Esophagus muscularis mucosa (tissue), 4 donors: ENCODE data around the gene PEAK3.

Experiments used
- EP300 ChIP-seq: sonication (generic); formaldehyde crosslinking; IDR thresholded peaks from one replicate; pipeline ENCODE4 v1.6.1; 2017; ENCODE audit warnings: antibody characterized with exemption
- POLR2AphosphoS5 ChIP-seq, 2 donors: sonication (generic); formaldehyde crosslinking; IDR thresholded peaks; one replicate each; pipeline ENCODE4 v1.6.1; 2017; ENCODE audit warnings: antibody characterized with exemption in 2 of 2
- TF ChIP-seq, protein P1 (sequence below), 3 experiments: fragments of 200-600 bp in 2 of 3; fragments of 450-650 bp in 1 of 3; sonication (generic) in 2 of 3; IDR thresholded peaks; one replicate each; pipeline ENCODE4 v1.5.1; 2017 to 2019; ENCODE audit warnings: antibody characterized with exemption in 3 of 3, mild to moderate bottlenecking in 2 of 3, moderate library complexity in 1 of 3

DNA sequence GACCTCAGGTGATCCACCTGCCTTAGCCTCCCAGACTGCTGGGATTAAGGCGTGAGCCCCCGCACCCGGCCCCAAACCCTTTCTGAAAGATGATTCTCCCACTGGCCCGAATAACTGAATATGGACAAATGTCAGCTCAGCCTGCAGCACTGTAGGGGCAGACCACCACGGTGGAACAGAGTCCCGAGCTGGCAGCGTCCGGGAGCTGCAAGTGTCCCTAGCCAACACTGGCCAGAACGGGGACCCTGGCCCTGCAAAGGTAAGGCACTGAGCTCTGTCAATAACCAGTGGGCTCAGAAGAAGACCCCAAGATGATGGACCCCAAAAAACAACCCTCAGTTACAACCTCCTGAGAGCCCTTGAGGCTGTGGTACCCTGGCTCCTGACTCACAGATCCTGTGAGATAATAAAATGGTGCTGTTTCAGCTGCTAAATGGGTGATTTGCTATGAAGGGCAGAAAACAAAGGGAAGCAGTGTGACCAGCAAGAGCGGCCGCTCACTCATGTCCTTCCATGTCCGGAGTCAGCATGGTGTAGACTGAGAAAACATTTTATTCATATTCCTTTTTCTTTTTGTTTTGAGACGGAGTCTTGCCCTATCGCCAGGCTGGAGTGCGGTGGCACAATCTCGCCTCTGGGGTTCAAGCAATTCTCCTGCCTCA, 44.9 kb upstream of the PEAK3 start:
- TF ChIP-seq, protein P1, sequence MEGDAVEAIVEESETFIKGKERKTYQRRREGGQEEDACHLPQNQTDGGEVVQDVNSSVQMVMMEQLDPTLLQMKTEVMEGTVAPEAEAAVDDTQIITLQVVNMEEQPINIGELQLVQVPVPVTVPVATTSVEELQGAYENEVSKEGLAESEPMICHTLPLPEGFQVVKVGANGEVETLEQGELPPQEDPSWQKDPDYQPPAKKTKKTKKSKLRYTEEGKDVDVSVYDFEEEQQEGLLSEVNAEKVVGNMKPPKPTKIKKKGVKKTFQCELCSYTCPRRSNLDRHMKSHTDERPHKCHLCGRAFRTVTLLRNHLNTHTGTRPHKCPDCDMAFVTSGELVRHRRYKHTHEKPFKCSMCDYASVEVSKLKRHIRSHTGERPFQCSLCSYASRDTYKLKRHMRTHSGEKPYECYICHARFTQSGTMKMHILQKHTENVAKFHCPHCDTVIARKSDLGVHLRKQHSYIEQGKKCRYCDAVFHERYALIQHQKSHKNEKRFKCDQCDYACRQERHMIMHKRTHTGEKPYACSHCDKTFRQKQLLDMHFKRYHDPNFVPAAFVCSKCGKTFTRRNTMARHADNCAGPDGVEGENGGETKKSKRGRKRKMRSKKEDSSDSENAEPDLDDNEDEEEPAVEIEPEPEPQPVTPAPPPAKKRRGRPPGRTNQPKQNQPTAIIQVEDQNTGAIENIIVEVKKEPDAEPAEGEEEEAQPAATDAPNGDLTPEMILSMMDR (IDR thresholded peaks at IDR 0.05) = no peak
- TF ChIP-seq POLR2AphosphoS5 (IDR thresholded peaks at IDR 0.05) (no peak), EP300 (no peak)
